HG03175 (cell line): Measurements from ENCODE around the gene HSPA1L.
"Not testable (repeated sequence)": the region's sequence is repeated elsewhere in the genome, so short reads cannot be mapped to it uniquely, and the experiment has no call there.

Experiments used
- ATAC-seq: cut with Tn5 transposase; IDR thresholded peaks from one replicate; pipeline ENCODE4 v1.9.1; 2021; ENCODE audit warnings: mild to moderate bottlenecking, moderate library complexity; ENCODE audit not compliant: unreplicated experiment

The HSPA1L gene

DNA sequence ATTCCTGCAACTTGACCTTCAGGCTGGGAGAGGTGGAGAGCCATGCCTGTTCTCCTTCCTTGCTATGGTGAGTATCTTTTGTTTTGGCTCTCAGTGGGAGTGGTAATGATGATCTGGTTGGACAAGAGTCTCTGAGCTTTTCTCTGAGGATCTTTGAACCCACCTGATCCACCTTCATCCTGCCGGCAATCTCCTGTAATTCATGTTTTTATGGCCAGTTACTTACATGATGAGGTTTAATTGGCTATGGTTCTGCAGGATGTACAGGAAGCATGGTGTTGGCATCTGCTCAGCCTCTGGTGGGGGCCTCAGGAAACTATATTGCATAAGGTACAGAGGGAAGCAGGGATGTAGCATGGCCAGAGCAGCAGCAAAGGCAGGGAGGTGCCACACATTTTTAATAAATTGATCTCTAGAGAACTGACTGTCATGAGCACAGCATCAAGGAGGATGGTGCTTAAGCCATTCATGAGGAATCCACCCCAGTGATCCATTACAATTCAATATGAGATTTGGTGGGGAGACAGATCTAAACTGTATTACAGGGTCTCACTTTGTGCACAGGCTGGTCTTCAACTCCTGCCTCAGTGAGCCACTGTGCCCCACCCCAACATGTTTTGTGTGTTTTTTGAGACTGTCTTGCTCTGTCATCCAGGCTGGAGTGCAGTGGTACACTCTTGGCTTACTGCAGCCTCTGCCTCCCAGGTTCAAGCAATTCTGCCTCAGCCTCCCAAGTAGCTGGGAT is 22.5 kb upstream of the HSPA1L start:
- no peak for ATAC-seq

DNA sequence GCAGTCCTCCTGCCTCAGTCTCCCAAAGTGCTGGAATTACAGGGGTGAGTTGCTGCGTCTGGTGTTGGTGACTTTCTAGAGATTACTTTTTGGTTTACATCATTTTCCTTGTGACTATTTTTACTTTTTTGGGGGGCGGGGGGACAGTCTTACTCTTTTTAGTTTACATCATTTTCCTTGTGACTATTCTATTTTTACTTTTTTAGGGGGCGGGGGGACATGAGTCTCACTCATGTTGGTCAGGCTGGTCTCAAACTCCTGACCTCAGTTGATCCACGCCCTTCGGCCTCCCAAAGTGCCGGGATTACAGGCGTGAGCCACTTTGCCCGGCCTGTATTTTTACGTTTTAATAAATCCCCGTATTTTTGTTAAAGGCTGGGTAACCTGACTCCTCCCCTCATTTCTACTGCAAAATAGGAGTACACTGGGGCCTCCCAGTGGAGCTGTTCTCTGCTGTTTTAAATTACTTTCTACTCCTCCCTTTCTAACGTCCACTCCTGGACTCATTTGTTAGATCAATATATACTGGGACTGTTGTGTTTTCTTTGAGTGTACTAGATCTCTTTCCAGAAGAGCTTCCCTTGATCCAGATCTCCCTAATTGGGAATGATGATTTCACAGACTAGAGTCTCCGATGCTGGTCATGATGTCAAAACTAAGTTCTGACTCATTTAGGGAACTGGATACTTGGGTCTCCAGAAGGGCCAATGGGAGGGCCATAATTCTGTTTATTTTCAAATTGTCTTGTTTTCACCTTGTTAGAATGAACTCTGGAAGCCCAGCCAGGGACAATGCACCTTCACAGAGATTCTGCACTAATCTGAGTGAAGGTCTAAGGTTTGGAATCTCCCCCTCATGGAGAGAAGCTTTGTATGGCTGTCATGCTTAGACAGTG is 21.6 kb upstream of the HSPA1L start:
- ATAC-seq: no peak

DNA sequence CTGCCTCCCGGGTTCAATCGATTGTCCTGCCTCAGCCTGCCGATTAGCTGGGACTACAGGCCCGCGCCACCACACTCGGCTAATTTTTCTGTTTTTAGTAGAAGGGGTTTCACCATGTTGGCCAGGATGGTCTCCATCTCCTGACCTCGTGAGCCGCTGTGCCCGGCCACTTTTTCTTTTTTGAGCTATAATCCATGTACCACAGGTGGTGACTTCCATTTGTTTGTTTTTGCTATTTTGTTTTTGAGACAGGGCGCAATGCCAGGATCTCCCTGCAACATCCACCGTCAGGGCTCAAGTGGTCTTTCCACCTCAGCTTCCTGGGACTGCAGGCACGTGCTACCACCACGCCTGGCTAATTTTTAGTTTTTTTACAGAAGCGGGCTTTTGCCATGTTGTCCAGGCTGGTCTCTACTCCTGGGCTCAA is 21.0 kb upstream of the HSPA1L start:
- no peak for ATAC-seq

DNA sequence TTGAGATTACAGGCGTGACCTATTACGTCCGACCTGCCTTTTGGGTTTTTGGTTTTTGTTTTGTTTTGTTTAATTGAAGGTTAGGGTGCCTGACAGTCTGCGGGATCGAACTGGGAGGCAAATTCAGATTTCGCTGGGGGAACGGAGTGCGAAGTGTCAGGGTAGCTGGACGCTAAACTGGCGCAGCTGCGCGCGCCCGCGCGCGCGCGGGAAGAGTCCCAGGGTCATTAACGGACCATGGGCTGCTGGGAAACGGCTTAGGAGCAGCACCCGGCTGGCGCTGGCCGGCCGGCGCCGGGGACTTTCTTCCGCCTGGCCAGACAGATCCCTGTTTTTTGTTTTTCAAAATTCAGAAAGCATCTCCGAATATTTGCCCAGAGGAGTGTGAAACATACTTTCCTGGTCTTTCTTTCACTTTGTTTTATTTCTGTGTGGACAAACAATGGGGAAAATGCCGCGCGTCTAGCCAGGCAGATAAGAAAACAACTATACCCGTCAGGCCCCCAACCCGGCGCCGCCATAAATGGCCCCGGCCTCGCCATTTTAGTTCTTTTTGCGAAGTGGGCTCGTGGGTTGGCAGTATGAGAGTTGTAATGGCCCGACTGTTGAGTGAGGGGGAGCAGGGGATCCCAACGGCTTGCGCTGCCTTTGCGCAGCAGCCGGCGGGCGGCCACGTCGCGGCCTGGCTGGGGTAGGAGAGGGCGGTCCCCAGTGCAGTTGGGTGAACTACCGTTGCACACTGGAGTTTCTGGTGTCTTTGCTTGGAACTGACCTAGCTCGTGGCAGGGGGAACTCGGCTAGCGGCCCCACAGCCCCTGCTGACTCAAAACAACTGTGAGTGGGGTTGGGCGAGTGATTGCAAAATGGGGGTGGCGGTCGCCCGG is 19.5 kb upstream of the HSPA1L start:
- no peak for ATAC-seq

DNA sequence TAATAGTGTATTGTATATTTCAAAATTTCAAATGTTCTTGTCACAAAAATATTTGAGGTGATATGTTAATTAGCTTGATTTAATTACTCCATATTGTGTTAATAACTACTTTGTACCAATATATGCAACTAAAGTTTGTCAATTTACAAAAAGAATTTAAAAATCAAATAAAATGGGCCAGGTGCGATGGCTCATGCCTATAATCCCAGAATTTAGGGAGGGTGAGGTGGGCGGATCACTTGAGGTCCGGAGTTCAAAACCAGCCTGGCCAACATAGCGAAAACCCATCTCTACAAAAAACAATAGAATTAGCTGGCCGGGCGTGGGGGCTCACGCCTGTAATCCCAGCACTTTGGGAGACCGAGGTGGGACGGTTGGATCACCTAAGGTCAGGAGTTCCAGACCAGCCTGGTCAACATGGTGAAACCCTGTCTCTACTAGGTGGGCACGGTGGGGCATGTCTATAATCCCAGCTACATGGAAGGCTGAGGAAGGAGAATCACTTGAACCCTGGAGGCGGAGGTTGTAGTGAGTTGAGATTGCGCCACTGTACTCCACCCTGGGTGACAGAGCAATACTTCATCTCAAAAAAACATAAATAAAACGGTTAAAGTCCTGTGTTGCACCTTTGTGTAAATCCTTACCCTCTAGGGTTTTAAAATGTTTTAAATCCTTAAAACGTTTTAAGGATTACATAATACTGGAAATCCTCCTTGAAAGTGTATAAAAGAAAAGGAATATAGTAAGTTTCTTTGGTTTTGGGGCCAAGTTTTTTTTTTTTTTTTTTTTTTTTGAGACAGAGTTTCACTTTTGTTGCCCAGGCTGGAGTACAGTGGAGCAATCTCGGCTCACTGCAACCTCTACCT is 16.5 kb upstream of the HSPA1L start:
- ATAC-seq: no peak

DNA sequence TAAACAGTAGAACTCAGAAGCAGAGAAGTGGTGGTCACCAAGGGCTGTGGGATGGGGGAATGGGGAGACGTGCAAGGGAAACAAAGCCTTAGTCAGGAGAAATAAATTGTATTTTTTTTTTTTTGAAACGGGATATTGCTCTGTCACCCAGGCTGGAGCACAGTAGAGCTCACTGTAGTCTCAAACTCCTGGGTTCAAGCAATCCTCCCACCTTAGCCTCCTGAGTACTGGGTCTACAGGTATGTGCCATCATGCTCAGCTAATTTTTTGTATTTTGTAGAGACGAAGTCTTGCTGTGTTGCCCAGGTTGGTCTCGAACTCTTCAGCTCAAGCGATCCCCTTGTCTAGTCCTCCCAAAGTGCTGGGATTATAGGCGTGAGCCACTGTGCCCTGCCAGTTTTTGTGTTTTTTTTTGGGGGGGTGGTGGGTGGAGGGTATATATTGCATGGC is 15.8 kb upstream of the HSPA1L start:
- ATAC-seq: no peak

DNA sequence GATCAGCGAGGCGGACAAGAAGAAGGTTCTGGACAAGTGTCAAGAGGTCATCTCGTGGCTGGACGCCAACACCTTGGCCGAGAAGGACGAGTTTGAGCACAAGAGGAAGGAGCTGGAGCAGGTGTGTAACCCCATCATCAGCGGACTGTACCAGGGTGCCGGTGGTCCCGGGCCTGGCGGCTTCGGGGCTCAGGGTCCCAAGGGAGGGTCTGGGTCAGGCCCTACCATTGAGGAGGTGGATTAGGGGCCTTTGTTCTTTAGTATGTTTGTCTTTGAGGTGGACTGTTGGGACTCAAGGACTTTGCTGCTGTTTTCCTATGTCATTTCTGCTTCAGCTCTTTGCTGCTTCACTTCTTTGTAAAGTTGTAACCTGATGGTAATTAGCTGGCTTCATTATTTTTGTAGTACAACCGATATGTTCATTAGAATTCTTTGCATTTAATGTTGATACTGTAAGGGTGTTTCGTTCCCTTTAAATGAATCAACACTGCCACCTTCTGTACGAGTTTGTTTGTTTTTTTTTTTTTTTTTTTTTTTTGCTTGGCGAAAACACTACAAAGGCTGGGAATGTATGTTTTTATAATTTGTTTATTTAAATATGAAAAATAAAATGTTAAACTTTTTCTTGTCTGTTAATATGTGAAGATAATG is 14.7 kb upstream of the HSPA1L start:
- no peak for ATAC-seq

DNA sequence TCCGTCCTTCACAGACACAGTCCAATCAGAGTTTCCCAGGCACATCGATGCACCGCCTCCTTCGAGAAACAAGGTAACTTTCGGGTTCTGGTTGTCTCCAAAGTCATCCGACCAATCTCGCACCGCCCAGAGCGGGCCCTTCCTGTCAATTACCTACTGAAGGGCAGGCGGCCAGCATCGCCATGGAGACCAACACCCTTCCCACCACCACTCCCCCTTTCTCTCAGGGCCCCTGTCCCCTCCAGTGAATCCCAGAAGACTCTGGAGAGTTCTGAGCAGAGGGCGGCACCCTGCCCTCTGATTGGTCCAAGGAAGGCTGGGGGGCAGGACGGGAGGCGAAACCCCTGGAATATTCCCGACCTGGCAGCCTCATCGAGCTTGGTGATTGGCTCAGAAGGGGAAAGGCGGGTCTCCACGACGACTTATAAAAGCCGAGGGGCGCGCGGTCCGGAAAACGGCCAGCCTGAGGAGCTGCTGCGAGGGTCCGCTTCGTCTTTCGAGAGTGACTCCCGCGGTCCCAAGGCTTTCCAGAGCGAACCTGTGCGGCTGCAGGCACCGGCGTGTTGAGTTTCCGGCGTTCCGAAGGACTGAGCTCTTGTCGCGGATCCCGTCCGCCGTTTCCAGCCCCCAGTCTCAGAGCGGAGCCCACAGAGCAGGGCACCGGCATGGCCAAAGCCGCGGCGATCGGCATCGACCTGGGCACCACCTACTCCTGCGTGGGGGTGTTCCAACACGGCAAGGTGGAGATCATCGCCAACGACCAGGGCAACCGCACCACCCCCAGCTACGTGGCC is 12.4 kb upstream of the HSPA1L start, which contains the start of gene HSPA1B:
TSS of gene HSPA1B (plus strand) at position 453 of the 794 bp plus-strand sequence. CDS start at position 666, 213 bp downstream.
- peak; percentile 74 for ATAC-seq

DNA sequence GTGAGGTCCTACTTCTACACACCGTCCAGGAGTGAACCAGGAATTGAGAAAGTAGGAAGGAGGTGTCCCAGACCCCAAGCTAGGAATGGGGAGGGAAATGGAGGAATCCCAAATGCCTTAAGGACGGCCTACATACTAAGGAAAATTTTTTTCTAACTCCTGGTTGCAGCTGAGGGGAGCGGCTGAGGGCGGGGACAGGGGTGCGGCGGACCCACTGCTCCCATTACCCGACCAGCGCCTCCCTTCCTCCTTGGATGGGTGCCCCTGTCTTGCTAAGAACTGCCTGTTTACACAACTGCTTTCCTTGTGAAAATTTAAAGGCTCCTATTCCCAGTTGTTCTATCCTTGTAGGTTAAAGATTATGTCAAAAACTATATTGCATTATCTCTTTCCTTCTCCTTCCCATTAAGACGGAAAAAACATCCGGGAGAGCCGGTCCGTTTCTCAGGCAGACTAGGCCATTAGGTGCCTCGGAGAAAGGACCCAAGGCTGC is 11.8 kb upstream of the HSPA1L start:
- no peak for ATAC-seq

DNA sequence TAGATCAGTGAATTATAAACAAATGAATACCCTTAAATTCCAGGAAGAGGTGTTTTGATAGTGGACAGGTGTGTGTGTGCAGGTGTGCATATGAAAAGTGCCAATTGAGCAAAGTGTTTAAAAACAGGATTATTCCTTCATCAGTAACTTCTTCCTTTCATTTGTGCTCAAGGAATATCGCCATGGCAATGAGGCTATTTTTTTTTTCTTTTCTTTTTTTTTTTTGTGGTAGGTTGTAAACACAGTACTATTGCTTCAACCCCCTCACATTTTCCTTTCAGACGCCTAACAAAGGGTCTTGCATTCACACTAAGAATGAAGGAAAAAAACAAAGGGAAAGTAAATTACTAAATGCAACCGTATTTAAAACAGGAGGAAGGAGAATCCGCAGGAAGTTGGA is 10.5 kb upstream of the HSPA1L start:
- ATAC-seq: no peak

DNA sequence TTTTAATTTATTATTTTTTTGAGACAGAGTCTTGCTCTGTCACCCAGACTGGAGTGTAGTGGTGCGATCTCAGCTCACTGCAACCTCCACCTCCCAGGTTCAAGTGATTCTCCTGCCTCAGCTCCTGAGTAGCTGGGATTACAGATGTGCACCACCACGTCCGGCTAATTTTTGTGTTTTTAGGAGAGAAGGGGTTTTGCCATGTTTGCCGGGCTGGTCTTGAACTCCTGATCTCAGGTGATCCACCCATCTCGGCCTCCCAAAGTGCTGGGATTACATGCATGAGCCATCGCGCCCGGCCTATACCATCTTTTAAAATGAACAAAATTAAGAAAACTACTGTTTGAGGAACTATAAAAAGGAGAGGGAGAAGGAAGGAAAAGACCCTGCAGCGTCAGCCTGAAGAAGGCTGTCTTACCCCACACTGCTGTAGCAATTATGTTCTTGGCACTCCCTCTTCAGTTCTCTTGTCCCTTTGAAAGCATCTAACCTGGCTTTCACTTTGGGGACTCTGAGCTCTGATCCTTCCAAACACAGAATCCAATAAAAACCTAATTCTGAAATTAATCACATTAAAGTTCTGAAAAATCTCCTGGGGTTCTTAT is 8.6 kb upstream of the HSPA1L start:
- ATAC-seq: not testable (repeated sequence)

DNA sequence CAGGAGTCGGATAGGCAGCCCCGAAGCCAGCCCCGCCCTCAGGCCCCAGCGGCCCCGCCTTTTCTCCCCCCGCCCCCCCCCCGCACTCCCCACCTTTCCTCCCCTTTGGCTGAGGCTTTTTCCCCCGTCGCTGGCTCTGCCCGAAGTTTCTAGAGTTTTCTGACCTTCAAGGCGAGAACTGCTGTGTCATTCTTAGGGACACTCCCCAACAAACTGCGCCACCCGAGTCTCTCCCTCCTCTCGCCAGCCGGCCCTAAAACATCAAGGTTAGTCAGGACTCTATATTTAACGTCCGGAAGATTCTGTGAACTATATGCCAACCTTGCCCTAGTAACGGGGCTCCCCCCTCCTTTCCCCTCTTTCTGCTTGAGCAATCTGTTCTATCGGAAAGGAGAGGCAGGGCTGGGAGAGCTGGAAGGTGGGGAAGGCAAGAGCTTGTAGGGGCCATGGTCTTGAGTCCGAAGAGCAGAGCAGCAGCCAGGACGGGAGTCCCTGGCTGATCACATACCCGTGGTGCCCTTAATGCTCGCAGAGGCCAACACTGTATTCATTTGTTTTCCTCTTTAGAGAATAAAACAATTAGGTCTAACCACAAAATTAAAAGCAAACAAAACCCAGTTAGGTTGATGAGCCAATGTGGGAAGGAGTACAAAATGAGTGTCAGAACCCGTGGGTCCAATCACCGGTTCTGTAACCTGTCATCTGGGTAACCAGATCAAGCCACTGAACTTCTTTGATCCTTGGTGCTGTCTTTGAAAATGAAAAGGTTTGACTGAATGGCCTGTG is 7.1 kb upstream of the HSPA1L start:
- peak; percentile 33 for ATAC-seq

DNA sequence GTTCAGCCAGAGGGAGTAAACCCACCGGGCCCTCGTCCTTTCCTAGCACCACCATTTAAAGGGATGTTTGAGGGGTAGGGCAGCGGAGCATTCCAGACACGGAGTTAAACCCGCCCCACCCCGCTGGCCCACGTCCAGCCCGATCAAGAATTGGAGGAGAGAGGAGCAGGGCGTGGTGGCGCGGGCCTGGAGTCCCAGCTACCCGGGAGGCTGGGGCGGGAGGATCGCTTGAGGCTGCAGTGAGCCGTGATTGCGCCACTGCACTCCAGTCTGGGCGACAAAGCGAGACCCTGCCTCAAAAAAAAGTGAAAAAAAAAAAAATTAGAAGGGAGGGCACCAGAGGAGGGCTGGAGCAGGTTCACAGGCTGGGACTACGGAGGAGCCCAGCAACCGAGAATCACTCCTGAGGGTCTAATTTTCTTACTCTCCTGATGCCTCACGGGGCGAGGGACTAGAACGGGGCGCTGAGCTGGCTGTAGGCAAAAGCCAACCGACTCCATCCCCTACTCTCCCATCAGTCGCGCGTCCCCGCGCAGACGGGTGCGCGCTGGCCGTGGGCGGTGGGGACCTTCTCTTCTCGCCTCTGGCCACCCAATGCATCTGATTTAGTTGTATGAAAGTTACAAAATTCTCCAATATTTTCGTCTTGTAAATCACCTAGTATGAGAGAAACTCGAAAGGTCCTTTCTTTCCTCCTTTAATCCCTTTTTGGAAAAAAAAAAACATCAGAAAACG is 6.4 kb upstream of the HSPA1L start:
- peak; percentile 47 for ATAC-seq

DNA sequence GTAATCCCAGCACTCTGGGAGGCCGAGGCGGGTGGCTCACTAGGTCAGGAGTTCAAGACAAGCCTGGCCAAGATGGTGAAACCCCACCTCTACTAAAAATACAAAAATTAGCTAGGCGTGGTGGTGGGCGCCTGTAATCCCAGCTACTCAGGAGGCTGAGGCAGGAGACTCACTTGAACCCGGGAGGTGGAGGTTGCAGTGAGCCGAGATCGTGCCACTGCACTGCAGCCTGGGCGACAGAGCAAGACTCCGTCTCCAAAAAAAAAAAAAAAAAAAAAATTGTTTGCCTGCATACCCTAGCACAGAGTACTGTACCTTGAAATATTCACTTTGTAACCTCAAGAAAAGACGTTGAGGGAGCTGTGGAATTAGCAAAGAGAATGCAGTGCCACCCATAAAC is 5.3 kb upstream of the HSPA1L start:
- ATAC-seq: not testable (repeated sequence)

DNA sequence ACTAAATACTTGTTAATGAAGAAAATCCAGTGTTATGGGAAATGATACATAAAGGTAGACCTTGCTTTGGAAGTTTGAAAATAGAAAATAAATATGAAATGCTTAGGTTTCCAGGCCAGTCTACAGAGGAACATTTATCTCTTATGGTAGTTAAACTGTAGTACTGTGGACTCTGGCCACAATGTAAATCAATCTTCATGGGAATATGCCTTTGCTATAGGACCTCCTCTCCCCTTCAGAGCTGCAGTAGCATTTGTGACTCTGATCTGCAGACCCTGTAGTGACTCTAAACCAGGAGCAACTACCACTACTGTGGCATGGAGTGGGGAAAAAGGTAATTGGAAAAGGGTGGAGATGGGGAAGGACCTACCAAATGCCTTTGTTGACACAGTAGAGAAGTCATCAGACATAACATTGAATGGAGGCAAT is 4.8 kb upstream of the HSPA1L start:
- no peak for ATAC-seq

DNA sequence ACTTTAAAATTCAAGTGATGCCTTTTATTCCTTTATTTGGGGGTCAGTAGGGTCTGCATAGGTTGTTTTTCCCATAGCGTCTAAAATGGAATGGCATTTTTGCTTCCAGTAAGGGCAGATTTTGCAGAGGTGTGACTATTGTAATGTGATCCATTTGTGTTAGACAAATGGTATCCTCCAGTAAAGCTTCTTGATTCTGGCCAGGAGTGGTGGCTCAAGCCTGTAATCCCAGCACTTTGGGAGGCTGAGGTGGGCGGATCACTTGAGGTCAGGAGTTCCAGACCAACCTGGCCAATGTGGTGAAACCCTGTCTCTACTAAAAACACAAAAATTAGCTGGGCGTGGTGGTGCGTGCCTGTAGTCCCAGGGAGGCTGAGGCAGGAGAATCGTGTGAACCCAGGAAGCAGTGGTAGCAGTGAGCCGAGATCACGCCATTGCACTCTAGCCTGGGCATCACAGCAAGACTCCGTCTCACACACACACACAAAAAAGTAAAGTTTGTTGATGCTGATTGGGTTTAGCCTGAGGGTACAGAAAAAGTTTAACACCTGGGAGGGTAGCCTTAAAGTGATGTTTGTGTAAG is 2.9 kb upstream of the HSPA1L start:
- not testable (repeated sequence) for ATAC-seq
